ENCODE results near the gene MAPK11.
A peak's percentile ranks its signal among the peaks of the same experiment; 100 is the strongest.

The MAPK11 gene

GRCh38 chr22:50271519-50271970 lies 1.4 kb upstream of the MAPK11 start:
- Histone ChIP-seq H3K4me3 (ENCODE audit: low read depth in 1 of 2, low read length in 2 of 2) (peak overlapping the region in 1 of 2 donors; percentile 14), H3K9ac (ENCODE audit: low read length) (no peak overlapping the region), H3K9me3 (ENCODE audit: low read length) (no peaks in the 10 kb centered on the region), H3K36me3 (ENCODE audit: insufficient read depth, low read length) (peaks cover 9% of the 10 kb centered on the region), H3K27ac (ENCODE audit: low read depth, low read length) (no peak overlapping the region), H3K4me1 (ENCODE audit: insufficient read depth, low read length) (peaks cover 5% of the 10 kb centered on the region), H3K27me3 (ENCODE audit: control insufficient read depth in 1 of 2, insufficient read depth in 2 of 2, low read length in 2 of 2) (peaks cover 0 to 26% of the 10 kb centered on the region in 2 donors)

GRCh38 chr22:50270666-50271394 lies 650 bp upstream of the MAPK11 start:
- Histone ChIP-seq H3K9me3 (ENCODE audit: low read length) (no peaks in the 10 kb centered on the region), H3K27ac (ENCODE audit: low read depth, low read length) (no peak overlapping the region), H3K4me3 (ENCODE audit: low read depth in 1 of 2, low read length in 2 of 2) (peak overlapping the region; percentile 43 to 45), H3K36me3 (ENCODE audit: insufficient read depth, low read length) (peaks cover 4% of the 10 kb centered on the region), H3K27me3 (ENCODE audit: control insufficient read depth in 1 of 2, insufficient read depth in 2 of 2, low read length in 2 of 2) (peaks cover 0 to 33% of the 10 kb centered on the region in 2 donors), H3K4me1 (ENCODE audit: insufficient read depth, low read length) (peaks cover 5% of the 10 kb centered on the region), H3K9ac (ENCODE audit: low read length) (no peak overlapping the region)

DNA sequence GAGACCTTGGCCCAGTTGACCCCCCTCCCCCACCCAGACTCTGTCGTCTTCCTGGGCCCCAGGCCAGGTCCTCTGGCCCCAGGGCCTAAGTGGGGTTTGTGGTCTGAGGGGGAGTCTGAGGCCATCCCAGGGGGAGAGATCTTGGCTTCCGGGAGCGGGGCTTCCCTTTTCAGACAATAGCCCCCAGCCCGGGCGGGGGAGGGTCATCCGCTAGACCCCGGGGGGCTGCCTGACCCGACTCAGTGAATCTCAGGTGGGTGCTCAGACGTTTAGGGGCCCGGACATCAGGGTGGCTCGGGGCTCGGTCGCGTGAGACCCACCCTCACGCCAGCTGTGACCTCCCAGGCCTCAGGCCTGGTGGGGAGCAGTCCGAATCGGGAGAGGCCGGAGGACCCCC lies 609 bp downstream of the MAPK11 start:
- peaks cover 0 to 38% of the 10 kb centered on the region in 2 donors for H3K27me3 ChIP-seq (ENCODE audit: control insufficient read depth in 1 of 2, insufficient read depth in 2 of 2, low read length in 2 of 2)
- H3K36me3 ChIP-seq (ENCODE audit: insufficient read depth, low read length): no peaks in the 10 kb centered on the region
- peaks cover 5% of the 10 kb centered on the region for H3K4me1 ChIP-seq (ENCODE audit: insufficient read depth, low read length)
- no peak overlapping the region for H3K4me3 ChIP-seq (ENCODE audit: low read depth in 1 of 2, low read length in 2 of 2)
- no peak overlapping the region for H3K27ac ChIP-seq (ENCODE audit: low read depth, low read length)
- H3K9me3 ChIP-seq (ENCODE audit: low read length): no peaks in the 10 kb centered on the region
- H3K9ac ChIP-seq (ENCODE audit: low read length): no peak overlapping the region

GRCh38 chr22:50268655-50269113 lies 1.5 kb downstream of the MAPK11 start:
- no peak overlapping the region for H3K9ac ChIP-seq (ENCODE audit: low read length)
- no peak overlapping the region for H3K4me3 ChIP-seq (ENCODE audit: low read depth in 1 of 2, low read length in 2 of 2)
- H3K36me3 ChIP-seq (ENCODE audit: insufficient read depth, low read length): no peaks in the 10 kb centered on the region
- peaks cover 5% of the 10 kb centered on the region for H3K4me1 ChIP-seq (ENCODE audit: insufficient read depth, low read length)
- H3K27me3 ChIP-seq (ENCODE audit: control insufficient read depth in 1 of 2, insufficient read depth in 2 of 2, low read length in 2 of 2): peaks cover under 1 to 38% of the 10 kb centered on the region in 2 donors
- no peak overlapping the region for H3K27ac ChIP-seq (ENCODE audit: low read depth, low read length)
- H3K9me3 ChIP-seq (ENCODE audit: low read length): no peaks in the 10 kb centered on the region

GRCh38 chr22:50267591-50268390 lies 2.4 kb downstream of the MAPK11 start:
- Histone ChIP-seq H3K4me3 (ENCODE audit: low read depth in 1 of 2, low read length in 2 of 2) (peak overlapping the region in 1 of 2 donors; percentile 14), H3K36me3 (ENCODE audit: insufficient read depth, low read length) (no peaks in the 10 kb centered on the region), H3K4me1 (ENCODE audit: insufficient read depth, low read length) (peaks cover 5% of the 10 kb centered on the region), H3K9me3 (ENCODE audit: low read length) (no peaks in the 10 kb centered on the region), H3K27me3 (ENCODE audit: control insufficient read depth in 1 of 2, insufficient read depth in 2 of 2, low read length in 2 of 2) (peaks cover 9 to 46% of the 10 kb centered on the region in 2 donors), H3K27ac (ENCODE audit: low read depth, low read length) (peak overlapping the region; percentile 2), H3K9ac (ENCODE audit: low read length) (no peak overlapping the region)

- Histone ChIP-seq H3K27me3 (ENCODE audit: control insufficient read depth in 1 of 2, insufficient read depth in 2 of 2, low read length in 2 of 2) (peaks cover 11 to 46% of the 10 kb centered on the region in 2 donors), H3K4me3 (ENCODE audit: low read depth in 1 of 2, low read length in 2 of 2) (no peak overlapping the region), H3K4me1 (ENCODE audit: insufficient read depth, low read length) (peaks cover 5% of the 10 kb centered on the region), H3K36me3 (ENCODE audit: insufficient read depth, low read length) (no peaks in the 10 kb centered on the region), H3K9me3 (ENCODE audit: low read length) (no peaks in the 10 kb centered on the region), H3K9ac (ENCODE audit: low read length) (no peak overlapping the region), H3K27ac (ENCODE audit: low read depth, low read length) (no peak overlapping the region)
Measured at GRCh38 chr22:50266994-50267393, 3.2 kb downstream of the MAPK11 start.

DNA sequence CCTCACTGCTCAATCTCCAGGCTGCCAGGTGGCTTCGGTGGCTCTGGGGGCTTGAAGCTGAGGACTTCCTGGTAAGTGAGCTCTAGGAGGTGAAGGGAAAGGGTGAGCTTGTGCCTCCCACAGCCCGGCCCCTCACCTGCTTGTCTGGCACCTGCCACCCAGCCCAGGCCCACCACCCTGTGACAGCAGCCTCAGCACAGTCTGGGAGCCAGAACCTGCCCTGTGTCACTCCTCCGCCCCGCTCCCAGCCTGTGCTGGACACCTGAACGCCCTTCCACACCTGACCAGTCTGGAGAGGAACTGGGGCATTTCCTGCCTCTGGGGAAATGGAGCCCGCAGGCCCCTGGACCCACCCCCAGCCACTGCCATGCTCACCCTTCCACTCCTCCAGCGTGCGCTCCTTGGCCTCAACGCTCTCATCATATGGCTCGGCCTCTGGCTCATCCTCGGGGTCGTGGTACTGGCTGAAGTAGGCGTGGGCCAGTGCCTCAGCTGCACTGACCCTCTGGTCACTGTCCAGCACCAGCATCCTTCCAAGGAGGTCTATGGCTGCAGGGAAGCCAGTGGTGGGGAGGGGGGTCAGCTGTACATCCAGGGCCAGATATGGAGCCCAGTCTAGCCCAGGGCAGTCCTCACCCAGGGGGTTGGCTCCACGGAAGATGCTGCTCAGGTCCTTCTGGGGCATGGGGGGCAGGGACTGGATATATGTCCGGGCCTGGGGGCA lies 5.1 kb downstream of the MAPK11 start:
- no peaks in the 10 kb centered on the region for H3K4me1 ChIP-seq (ENCODE audit: insufficient read depth, low read length)
- no peak overlapping the region for H3K27ac ChIP-seq (ENCODE audit: low read depth, low read length)
- no peaks in the 10 kb centered on the region for H3K36me3 ChIP-seq (ENCODE audit: insufficient read depth, low read length)
- H3K27me3 ChIP-seq (ENCODE audit: control insufficient read depth in 1 of 2, insufficient read depth in 2 of 2, low read length in 2 of 2): peaks cover 11 to 48% of the 10 kb centered on the region in 2 donors
- H3K9me3 ChIP-seq (ENCODE audit: low read length): no peaks in the 10 kb centered on the region
- H3K9ac ChIP-seq (ENCODE audit: low read length): no peak overlapping the region
- H3K4me3 ChIP-seq (ENCODE audit: low read depth in 1 of 2, low read length in 2 of 2): no peak overlapping the region

DNA sequence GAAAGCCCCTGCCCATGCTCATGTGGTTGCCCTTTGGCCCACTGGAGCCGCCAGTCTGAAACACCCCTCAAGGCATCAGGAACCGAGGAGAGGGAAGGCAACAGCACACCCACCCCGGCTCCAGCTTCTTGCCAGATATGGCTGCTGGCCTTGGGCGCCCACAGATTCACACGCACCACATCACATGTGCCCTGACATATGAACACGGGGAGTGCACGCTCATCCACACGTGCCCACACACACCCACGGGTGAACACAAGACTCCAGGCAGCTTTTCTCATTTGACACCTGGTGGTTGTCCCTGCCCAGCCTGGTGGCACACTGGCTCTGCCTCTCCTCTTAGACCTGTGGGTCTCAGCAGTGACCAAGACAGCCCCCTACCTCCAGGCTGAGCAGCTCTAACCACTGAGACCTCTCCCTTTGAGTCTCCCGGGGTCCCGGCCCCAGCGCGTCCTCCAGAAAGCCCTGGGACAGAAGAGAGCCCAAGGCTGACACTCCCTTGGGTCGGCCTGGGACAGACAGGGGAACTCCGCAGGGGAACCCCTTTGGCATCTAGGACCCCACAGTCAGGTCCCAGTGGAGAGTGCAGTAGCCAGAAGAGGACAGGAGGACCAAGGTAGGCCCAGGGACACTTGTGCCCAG lies 6.0 kb downstream of the MAPK11 start:
- no peaks in the 10 kb centered on the region for H3K4me1 ChIP-seq (ENCODE audit: insufficient read depth, low read length)
- no peak overlapping the region for H3K9ac ChIP-seq (ENCODE audit: low read length)

DNA sequence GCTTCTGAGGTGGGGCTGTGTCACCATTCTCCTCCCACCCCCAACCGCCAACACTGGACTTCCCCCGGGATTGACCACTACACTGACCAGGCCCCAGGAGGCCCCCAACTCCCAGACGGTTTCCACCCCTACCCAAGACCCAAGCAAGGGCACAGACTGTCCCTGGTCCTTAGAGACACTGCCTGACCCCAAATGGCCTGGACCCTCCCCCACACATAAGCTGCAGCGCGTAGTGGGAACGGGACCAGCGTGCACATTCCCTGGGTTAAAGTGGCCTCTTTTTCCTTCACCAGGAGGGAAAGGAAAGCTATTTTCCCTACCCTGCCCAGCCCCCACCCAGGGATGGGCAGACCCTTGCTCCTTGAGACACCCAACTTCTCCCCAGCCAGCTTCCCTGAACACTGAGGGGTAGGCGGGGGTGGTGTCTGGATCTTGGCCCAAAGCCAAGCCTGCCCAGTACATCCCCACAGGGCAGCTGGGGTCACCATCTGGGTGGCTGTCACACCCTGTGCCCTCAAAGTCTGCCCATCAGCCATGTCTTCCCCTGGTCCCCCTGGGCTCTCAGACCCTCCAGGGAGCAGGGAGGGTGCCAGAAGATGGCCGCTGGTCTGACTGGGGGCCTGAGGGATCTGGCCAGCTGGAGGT lies 7.1 kb downstream of the MAPK11 start:
- no peaks in the 10 kb centered on the region for H3K36me3 ChIP-seq (ENCODE audit: insufficient read depth, low read length)
- no peak overlapping the region for H3K9ac ChIP-seq (ENCODE audit: low read length)
- H3K4me1 ChIP-seq (ENCODE audit: insufficient read depth, low read length): no peaks in the 10 kb centered on the region
- H3K27me3 ChIP-seq (ENCODE audit: control insufficient read depth in 1 of 2, insufficient read depth in 2 of 2, low read length in 2 of 2): peaks cover 11 to 52% of the 10 kb centered on the region in 2 donors
- no peaks in the 10 kb centered on the region for H3K9me3 ChIP-seq (ENCODE audit: low read length)
- no peak overlapping the region for H3K27ac ChIP-seq (ENCODE audit: low read depth, low read length)
- H3K4me3 ChIP-seq (ENCODE audit: low read depth in 1 of 2, low read length in 2 of 2): no peak overlapping the region

More for the DNA sequence above, 6.0 kb downstream of the MAPK11 start:
- no peaks in the 10 kb centered on the region for H3K36me3 ChIP-seq (ENCODE audit: insufficient read depth, low read length)
- H3K27me3 ChIP-seq (ENCODE audit: control insufficient read depth in 1 of 2, insufficient read depth in 2 of 2, low read length in 2 of 2): peaks cover 11 to 53% of the 10 kb centered on the region in 2 donors
- H3K4me3 ChIP-seq (ENCODE audit: low read depth in 1 of 2, low read length in 2 of 2): no peak overlapping the region
- H3K9me3 ChIP-seq (ENCODE audit: low read length): no peaks in the 10 kb centered on the region
- no peak overlapping the region for H3K27ac ChIP-seq (ENCODE audit: low read depth, low read length)

DNA sequence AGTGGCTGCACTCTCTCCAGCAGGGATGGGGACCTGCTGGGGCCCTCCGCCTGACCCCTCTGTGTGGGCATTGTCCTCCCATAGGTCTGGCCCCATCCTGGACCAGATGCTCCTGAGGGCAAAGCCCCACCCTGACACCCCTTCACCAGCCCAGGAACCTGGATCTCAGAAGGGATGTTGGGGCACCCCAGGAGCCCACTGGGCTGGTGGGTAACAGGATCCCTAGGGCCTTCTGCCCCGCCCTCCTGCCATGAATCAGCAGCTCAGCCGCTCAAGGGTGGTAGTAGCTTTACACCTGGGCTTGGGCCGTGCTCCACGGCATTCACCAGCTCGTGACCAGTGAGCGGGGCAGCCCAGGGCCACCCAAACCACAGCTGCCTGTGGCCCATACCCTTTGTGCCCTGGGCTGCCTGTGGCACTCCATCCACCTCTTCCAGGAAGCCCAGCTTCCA lies 7.7 kb downstream of the MAPK11 start:
- Histone ChIP-seq H3K36me3 (ENCODE audit: insufficient read depth, low read length) (no peaks in the 10 kb centered on the region), H3K4me3 (ENCODE audit: low read depth in 1 of 2, low read length in 2 of 2) (no peak overlapping the region), H3K9ac (ENCODE audit: low read length) (no peak overlapping the region), H3K27ac (ENCODE audit: low read depth, low read length) (no peak overlapping the region), H3K9me3 (ENCODE audit: low read length) (no peaks in the 10 kb centered on the region), H3K27me3 (ENCODE audit: control insufficient read depth in 1 of 2, insufficient read depth in 2 of 2, low read length in 2 of 2) (peaks cover 11 to 57% of the 10 kb centered on the region in 2 donors), H3K4me1 (ENCODE audit: insufficient read depth, low read length) (no peaks in the 10 kb centered on the region)

All from muscle layer of colon (tissue), 2 donors.